DMS114 treated with DMSO at 0.1 percent for 48 hours (cell line): ENCODE data around the gene GALNT2.

ENCODE experiments used
- DNase-seq: peaks from one replicate; lab custom pipeline; 2025; ENCODE audit not compliant: unreplicated experiment; lab: John Stamatoyannopoulos, UW

GALNT2 gene

GRCh38 chr1:230090194-230090711, 23.2 kb downstream of the GALNT2 start:
- DNase-seq: no peak

GRCh38 chr1:230091473-230092231, 24.6 kb downstream of the GALNT2 start:
- no peak for DNase-seq

GRCh38 chr1:230094746-230095145, 27.7 kb downstream of the GALNT2 start:
- DNase-seq: no peak

GRCh38 chr1:230095938-230096337, 28.9 kb downstream of the GALNT2 start:
- no peak for DNase-seq

GRCh38 chr1:230097370-230097769, 30.3 kb downstream of the GALNT2 start:
- no peak for DNase-seq

GRCh38 chr1:230098723-230099122, 31.7 kb downstream of the GALNT2 start:
- DNase-seq: no peak

GRCh38 chr1:230099465-230099864, 32.4 kb downstream of the GALNT2 start:
- no peak for DNase-seq

- DNase-seq: no peak
These were observed 33.9 kb downstream of the GALNT2 start for GRCh38 chr1:230100932-230101331.

- DNase-seq: no peak
These were observed 34.5 kb downstream of the GALNT2 start for GRCh38 chr1:230101556-230101955.

GRCh38 chr1:230102046-230102445, 35.0 kb downstream of the GALNT2 start:
- DNase-seq: no peak

- no peak for DNase-seq
These were observed 35.4 kb downstream of the GALNT2 start for GRCh38 chr1:230102472-230102871.

- DNase-seq: no peak
These were observed 36.5 kb downstream of the GALNT2 start for GRCh38 chr1:230103306-230104173.

GRCh38 chr1:230104395-230105244, 37.6 kb downstream of the GALNT2 start:
- DNase-seq: no peak

- no peak for DNase-seq
These were observed 38.3 kb downstream of the GALNT2 start for GRCh38 chr1:230105245-230105753.

GRCh38 chr1:230105754-230106625, 39.0 kb downstream of the GALNT2 start:
- DNase-seq: no peak

GRCh38 chr1:230107941-230108340, 40.9 kb downstream of the GALNT2 start:
- DNase-seq: no peak

- DNase-seq: no peak
These were observed 41.5 kb downstream of the GALNT2 start for GRCh38 chr1:230108580-230108979.

GRCh38 chr1:230109066-230109465, 42.0 kb downstream of the GALNT2 start:
- no peak for DNase-seq

- DNase-seq: no peak
These were observed 43.0 kb downstream of the GALNT2 start for GRCh38 chr1:230109895-230110667.
